CD4-positive, alpha-beta T cell treated with Interleukin-6 for 4 hours (primary cell): ENCODE data around the gene PFKL.
A peak's percentile ranks its signal among the peaks of the same experiment; 100 is the strongest.
"Not testable (repeated sequence)": the region's sequence is repeated elsewhere in the genome, so short reads cannot be mapped to it uniquely, and the experiment has no call there.

Source experiments
- DNase-seq: peaks from one replicate; pipeline ENCODE4 v3.0.0-alpha.2; 2020; ENCODE audit warnings: mixed read lengths

PFKL gene

GRCh38 chr21:44329086-44329889 is 29.4 kb downstream of the PFKL start:
- DNase-seq = no peak

GRCh38 chr21:44329971-44330681 is 30.3 kb downstream of the PFKL start:
- no peak for DNase-seq

- no peak for DNase-seq
Observed at GRCh38 chr21:44330698-44331097, 30.8 kb downstream of the PFKL start.

GRCh38 chr21:44331209-44331608 is 31.4 kb downstream of the PFKL start:
- no peak for DNase-seq

DNA sequence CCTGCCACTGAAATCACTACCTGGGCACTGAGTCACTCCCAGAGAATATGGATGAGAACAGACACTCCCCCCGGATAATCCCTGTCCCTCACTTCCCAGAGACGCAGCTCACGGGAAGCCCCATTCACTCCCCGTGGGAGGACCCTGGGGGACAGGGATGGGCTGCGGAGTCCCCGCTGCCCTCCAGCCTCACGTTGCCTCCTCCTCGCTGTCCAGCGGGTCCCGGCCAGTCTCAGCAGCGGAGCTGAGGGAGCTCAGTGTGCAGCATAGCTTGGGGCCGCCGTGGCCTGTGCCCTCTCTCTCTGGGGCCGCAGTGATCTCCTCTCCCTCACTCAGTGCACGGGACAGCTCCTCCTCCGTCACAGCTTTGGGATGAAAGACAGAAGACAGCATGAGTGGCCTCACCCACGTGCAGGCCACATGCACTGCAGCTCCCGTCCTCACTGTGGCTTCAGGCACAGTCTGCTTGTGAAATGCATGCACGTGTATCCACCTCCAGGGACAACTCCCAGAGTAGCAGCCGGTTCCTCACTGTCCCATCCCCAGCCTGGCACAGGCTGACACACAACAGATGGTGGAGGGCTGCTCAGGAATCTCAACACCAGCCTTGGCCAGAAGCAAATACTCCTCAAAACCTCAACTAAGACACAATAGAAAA is 31.9 kb downstream of the PFKL start:
- no peak for DNase-seq

DNA sequence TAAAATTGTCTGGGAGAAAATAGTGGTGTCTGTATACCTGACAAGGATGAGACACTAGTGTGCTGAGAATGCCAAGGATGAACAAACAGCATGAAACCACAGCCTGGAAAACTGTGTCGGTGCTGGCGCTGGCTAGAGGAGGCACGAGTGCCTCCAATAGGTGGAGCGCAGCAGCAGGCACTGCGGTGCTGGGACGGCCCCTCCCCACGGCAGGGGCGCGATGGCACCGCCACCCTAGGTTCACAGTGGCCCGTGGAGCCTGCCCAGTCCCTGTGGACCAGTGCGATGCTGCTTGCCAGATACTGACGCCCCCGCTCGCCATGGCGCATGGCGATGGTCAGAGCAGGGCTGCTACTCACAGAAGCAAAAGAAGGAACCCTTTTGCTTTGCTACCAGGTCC is 32.5 kb downstream of the PFKL start:
- no peak for DNase-seq

DNA sequence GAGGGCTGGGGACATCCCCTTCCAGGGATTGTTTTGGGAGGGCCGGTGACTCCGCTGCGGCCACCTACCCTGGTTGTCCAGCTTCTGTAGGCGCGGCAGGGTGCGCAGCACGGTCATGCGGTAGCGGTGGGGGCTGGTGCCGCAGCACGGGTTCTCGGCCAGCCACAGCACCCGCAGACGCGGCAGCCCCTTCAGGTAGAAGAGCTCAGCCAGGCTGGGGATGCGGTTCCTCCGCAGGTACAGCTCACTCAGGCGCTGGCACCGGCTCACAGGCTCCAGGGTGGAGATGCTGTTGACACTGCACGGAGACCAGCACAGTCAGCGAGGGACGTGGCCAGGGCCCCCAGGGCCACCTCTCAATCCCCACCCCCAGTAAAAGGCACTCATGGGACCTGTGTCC is 33.1 kb downstream of the PFKL start:
- no peak for DNase-seq

DNA sequence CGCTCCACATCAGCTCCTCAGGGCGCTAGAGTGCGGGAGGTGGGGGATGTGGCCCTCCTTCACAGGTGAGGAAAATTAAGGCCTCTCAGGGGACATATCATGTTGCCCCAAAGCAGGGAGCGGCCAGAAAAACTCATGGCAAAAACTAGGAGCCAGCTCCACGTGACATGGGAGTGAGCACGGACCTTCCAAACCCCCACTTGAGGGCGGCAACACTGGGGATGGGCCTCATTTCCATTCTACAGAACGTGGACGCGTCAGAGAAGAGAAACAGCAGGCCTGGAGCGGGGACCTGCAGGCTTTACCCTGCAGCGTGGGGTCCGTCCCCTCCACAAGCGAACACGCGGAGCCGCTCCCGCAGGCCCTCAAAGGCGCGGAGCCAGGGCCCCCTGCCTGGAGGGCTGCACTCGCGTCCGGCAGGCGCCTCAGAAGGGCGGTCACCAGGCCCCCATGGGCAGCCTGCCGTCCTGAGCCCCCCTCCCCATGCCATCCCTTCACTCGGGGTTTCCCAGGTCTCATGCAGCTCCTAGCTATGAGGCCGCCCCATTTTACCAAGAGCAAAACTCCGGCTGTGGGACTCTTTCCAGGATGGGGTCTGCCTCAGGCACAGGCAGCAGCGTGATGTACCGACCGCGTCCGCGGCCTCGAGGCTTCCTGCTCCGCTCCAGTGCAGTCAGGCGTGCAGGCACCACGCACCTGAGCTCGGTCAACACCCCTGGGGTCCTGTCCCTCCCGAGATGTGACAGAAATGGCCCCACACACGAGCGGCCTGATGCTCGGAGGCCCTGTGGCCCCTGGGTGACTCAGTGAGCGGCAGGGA is 33.9 kb downstream of the PFKL start:
- DNase-seq = no peak

- no peak for DNase-seq
Observed at GRCh38 chr21:44334329-44335030, 34.6 kb downstream of the PFKL start.

GRCh38 chr21:44335266-44336059 is 35.6 kb downstream of the PFKL start:
- DNase-seq = no peak

GRCh38 chr21:44337449-44337848 is 37.6 kb downstream of the PFKL start:
- DNase-seq = no peak

- DNase-seq = peak; percentile 48
Observed at GRCh38 chr21:44337941-44338895, 38.4 kb downstream of the PFKL start.

- peak; percentile 95 for DNase-seq
Observed at GRCh38 chr21:44338971-44339910, 39.4 kb downstream of the PFKL start, which contains the start of gene CFAP410. Gene CFAP410 (minus strand): TSS chr21:44339390. CDS start chr21:44339194, 196 bp downstream.

DNA sequence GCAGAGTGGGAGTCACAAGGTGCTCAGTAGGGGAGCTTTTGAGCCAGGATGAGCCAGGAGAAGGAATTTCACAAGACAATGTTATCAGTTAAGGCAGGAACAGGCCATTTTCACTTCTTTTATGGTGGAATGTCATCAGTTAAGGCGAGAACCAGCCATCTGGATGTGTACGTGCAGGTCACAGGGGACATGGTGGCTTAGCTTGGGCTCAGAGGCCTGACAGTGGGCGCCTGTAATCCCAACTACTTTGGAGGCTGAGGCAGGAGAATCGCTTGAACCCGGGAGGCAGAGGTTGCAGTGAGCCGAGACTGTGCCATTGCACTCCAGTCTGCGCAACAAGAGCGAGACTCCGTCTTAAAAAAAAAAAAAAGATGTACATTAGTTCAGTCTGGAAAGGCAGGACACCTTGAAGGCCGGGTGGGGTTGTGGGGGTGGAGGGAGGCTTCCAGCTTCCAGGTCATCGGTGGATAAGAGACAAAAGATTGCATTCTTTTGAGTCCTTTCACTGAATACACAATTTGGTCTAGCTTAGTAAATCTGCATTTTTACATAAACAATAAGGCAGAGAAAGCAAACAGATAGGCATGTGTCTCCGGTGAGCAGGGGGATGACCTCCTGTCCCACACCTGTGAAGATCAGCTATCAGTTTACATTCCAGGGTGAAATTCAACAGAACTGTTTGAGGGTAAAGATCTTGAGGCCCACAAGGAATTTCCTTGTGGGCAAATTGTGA is 42.0 kb downstream of the PFKL start:
- DNase-seq = not testable (repeated sequence)

DNA sequence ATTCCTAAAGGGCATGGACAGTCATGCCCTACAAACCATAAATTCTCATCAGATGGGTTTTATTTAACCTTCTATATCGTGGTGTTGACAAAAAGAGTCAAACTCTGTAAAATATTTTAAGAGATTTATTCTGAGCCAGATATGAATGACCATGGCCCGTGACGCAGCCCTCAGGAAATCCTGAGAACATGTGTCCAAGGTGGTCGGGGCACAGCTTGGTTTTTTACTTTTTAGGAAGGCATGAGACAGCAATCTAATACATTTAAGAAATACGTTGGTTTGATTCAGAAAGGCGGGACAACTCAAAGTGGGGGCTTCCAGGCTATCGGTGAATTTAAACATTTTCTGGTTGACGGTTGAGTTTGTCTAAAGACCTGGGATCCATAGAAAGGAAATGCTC is 43.1 kb downstream of the PFKL start:
- DNase-seq = not testable (repeated sequence)

DNA sequence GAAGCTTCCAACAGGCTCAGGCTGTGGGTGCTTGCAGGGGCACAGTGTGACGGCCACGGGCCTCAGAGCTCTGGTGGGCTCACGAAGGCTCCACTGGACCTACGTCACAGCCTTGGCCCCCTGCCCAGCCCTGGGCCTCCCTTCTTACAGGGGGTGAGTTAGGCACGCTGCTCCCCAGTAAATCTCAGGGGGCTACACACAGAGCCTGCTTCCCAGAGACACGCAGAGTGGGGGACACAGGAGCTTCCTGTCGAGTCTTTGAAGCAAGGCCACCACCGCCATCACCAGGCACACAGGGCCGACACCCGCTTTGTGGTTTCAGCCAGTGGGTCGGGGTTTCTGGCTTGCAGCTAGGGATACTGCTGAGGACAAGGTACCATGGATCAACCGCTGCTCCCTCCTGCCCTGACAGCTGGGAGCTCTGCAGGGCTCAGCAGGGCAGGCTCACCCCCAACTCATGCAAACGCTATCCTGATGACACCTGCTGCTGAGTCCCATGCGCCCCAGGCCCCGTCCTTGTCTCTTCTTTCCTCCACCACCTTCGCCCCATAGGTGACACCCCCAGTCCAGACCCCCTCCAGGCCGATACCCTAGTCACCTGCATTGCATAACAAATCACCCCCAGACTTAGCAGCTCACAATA is 44.8 kb downstream of the PFKL start:
- no peak for DNase-seq

DNA sequence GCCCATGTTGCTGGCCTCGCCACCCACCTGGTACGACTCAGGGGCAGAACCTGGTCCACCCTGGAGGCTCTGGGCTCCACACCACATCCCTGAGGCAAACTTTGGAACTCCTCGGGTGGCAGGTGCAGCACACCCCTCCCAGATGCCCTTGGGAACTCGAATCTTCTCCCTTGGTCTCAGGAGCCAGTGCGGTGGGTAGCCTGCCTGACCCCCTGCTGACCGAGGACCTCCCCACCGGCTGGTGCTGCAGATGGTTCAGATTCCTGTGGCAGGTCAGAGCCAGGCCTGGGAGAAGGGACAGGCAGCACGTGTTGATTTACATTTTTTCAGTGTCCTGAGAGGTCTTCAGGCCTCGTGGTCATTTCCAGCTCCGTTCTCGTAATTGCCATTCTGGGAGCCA is 45.6 kb downstream of the PFKL start:
- DNase-seq = no peak
